ENCODE results near the gene SLC24A3. TPM values are rescaled to one million over a fixed set of nuclear protein-coding genes. Genes with fewer than 3 reads are reported as not detected.

Gene SLC24A3
- total and polyA plus RNA-seq, 2 donors from 2014 or later, result 0.86 to 5.2 TPM

DNA sequence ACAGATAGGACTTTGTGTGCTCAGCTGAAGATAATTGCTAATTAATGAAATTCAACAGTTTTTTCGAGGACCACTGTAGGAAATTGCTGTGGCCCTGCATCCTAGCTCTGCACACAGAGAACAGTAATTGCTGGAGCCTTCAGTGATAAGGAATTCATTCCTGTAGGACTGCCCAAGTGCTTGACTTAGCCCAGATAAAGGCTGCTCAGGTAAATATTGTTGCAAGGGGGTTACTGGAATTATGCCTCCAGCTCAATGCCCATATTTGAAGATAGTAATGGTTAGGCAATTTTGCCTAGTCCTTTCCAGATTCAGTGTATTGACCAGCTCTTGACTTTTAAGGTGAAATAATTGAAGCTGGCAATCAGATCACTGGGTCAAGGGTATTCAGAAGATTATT is 122.9 kb downstream of the SLC24A3 start:
- no peak for FAIRE-seq
- TF ChIP-seq, protein P1, sequence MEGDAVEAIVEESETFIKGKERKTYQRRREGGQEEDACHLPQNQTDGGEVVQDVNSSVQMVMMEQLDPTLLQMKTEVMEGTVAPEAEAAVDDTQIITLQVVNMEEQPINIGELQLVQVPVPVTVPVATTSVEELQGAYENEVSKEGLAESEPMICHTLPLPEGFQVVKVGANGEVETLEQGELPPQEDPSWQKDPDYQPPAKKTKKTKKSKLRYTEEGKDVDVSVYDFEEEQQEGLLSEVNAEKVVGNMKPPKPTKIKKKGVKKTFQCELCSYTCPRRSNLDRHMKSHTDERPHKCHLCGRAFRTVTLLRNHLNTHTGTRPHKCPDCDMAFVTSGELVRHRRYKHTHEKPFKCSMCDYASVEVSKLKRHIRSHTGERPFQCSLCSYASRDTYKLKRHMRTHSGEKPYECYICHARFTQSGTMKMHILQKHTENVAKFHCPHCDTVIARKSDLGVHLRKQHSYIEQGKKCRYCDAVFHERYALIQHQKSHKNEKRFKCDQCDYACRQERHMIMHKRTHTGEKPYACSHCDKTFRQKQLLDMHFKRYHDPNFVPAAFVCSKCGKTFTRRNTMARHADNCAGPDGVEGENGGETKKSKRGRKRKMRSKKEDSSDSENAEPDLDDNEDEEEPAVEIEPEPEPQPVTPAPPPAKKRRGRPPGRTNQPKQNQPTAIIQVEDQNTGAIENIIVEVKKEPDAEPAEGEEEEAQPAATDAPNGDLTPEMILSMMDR (IDR thresholded peaks at IDR 0.05; ENCODE audit: borderline replicate concordance, extremely low read depth, insufficient read depth), result no peak

DNA sequence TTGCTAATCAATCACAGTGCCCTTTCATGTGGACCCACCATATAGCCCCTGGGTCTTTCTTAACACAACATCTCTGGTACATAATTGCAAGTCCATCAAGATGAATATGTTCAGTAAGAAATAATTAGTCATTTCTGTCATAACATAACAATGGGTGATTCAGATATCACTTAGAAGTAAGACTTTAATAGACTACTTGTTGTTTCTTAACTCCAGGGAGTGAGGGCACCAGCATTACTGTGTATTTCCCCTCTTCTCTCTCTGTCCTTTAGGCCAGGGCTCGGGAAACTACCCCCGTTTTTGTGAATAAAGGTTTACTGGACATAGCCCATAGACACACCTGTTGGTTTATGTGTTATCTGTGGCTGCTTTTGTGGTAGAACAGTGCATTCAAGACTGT is 123.5 kb downstream of the SLC24A3 start:
- H3K4me3 ChIP-seq (ENCODE audit: low read length in 3 of 3), result no peak overlapping the region
- no peaks in the 10 kb centered on the region for H3K27me3 ChIP-seq (ENCODE audit: control insufficient read depth, insufficient read depth, low read length)
- no peak overlapping the region for H3K27ac ChIP-seq (ENCODE audit: low read depth in 2 of 2, low read length in 2 of 2)
- H3K9ac ChIP-seq (ENCODE audit: low read length in 3 of 3), result no peak overlapping the region
- no peaks in the 10 kb centered on the region for H3K4me1 ChIP-seq (ENCODE audit: control insufficient read depth in 2 of 3, insufficient read depth in 2 of 3, low read depth in 1 of 3, low read length in 3 of 3)
- DNase-seq (no peak), FAIRE-seq (no peak)
- TF ChIP-seq, protein P1 (IDR thresholded peaks at IDR 0.05; ENCODE audit: borderline replicate concordance, extremely low read depth, insufficient read depth), result no peak
- H3K9me3 ChIP-seq (ENCODE audit: control insufficient read depth in 2 of 3, insufficient read depth in 1 of 3, low read length in 3 of 3), result no peaks in the 10 kb centered on the region
- intact Hi-C loops (cut with DNase I), result no loop called here
- no peaks in the 10 kb centered on the region for H3K36me3 ChIP-seq (ENCODE audit: control insufficient read depth in 2 of 3, insufficient read depth in 3 of 3, low read length in 3 of 3)

More for the DNA sequence above, 122.9 kb downstream of the SLC24A3 start:
- no peak overlapping the region for H3K27ac ChIP-seq (ENCODE audit: low read depth in 2 of 2, low read length in 2 of 2)
- no peaks in the 10 kb centered on the region for H3K36me3 ChIP-seq (ENCODE audit: control insufficient read depth in 2 of 3, insufficient read depth in 3 of 3, low read length in 3 of 3)
- no peak overlapping the region for H3K4me3 ChIP-seq (ENCODE audit: low read length in 3 of 3)
- H3K9me3 ChIP-seq (ENCODE audit: control insufficient read depth in 2 of 3, insufficient read depth in 1 of 3, low read length in 3 of 3), result no peaks in the 10 kb centered on the region
- no peaks in the 10 kb centered on the region for H3K27me3 ChIP-seq (ENCODE audit: control insufficient read depth, insufficient read depth, low read length)
- no peak overlapping the region for H3K9ac ChIP-seq (ENCODE audit: low read length in 3 of 3)
- intact Hi-C loops (cut with DNase I), result no loop called here
- no peaks in the 10 kb centered on the region for H3K4me1 ChIP-seq (ENCODE audit: control insufficient read depth in 2 of 3, insufficient read depth in 2 of 3, low read depth in 1 of 3, low read length in 3 of 3)
- DNase-seq, result no peak

DNA sequence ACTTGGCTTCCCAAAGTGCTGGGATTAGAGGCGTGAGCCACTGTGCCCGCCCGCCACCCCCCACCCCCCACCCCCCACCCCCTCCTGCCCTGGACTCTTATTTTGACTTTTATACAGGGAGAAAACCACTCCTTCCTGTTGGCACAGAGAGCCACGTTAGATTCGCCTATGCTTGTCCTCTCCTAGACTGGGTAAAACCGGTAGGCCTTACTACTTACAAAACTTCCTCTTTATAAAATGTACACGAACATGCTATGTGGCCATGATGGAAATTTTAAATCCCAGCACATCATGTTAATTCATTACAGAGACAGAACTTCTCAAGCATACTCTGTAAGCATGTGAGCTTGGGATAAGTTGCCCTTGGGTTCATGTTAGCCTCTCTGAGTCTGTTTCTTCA is 124.2 kb downstream of the SLC24A3 start:
- H3K9me3 ChIP-seq (ENCODE audit: control insufficient read depth in 2 of 3, insufficient read depth in 1 of 3, low read length in 3 of 3), result no peaks in the 10 kb centered on the region
- intact Hi-C loops (cut with DNase I), result no loop called here
- H3K27me3 ChIP-seq (ENCODE audit: control insufficient read depth, insufficient read depth, low read length), result no peaks in the 10 kb centered on the region
- FAIRE-seq (no peak), DNase-seq (no peak)
- TF ChIP-seq, protein P1 (IDR thresholded peaks at IDR 0.05; ENCODE audit: borderline replicate concordance, extremely low read depth, insufficient read depth), result no peak
- H3K4me3 ChIP-seq (ENCODE audit: low read length in 3 of 3), result no peak overlapping the region
- no peaks in the 10 kb centered on the region for H3K36me3 ChIP-seq (ENCODE audit: control insufficient read depth in 2 of 3, insufficient read depth in 3 of 3, low read length in 3 of 3)
- H3K27ac ChIP-seq (ENCODE audit: low read depth in 2 of 2, low read length in 2 of 2), result no peak overlapping the region
- no peak overlapping the region for H3K9ac ChIP-seq (ENCODE audit: low read length in 3 of 3)
- no peaks in the 10 kb centered on the region for H3K4me1 ChIP-seq (ENCODE audit: control insufficient read depth in 2 of 3, insufficient read depth in 2 of 3, low read depth in 1 of 3, low read length in 3 of 3)

DNA sequence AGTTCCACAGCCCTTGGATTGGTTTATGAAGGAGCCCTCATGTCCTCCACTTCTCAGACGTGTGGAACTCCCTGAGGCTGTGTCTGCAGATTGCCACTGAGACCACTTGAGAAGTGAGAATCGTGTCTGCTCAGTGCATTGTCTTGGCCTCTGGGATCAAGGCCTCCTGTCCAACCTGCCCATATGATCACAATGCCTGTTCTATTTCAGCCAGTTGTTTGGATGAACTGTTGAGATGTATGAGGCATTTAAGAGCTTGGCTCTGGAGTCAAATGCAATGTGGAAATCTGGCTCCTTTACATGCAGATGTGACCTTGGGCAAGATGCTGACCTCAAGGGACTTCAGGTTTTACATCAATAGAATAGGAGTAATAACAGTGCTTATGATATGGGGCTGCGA is 125.9 kb downstream of the SLC24A3 start:
- no peaks in the 10 kb centered on the region for H3K9me3 ChIP-seq (ENCODE audit: control insufficient read depth in 2 of 3, insufficient read depth in 1 of 3, low read length in 3 of 3)
- no peak for FAIRE-seq

More for the DNA sequence above, 125.9 kb downstream of the SLC24A3 start:
- no peak overlapping the region for H3K27ac ChIP-seq (ENCODE audit: low read depth in 2 of 2, low read length in 2 of 2)
- DNase-seq, result no peak
- H3K4me1 ChIP-seq (ENCODE audit: control insufficient read depth in 2 of 3, insufficient read depth in 2 of 3, low read depth in 1 of 3, low read length in 3 of 3), result no peaks in the 10 kb centered on the region
- no peak overlapping the region for H3K4me3 ChIP-seq (ENCODE audit: low read length in 3 of 3)
- H3K27me3 ChIP-seq (ENCODE audit: control insufficient read depth, insufficient read depth, low read length), result no peaks in the 10 kb centered on the region
- intact Hi-C loops (cut with DNase I), result no loop called here
- no peak overlapping the region for H3K9ac ChIP-seq (ENCODE audit: low read length in 3 of 3)
- no peaks in the 10 kb centered on the region for H3K36me3 ChIP-seq (ENCODE audit: control insufficient read depth in 2 of 3, insufficient read depth in 3 of 3, low read length in 3 of 3)
- TF ChIP-seq, protein P1 (IDR thresholded peaks at IDR 0.05; ENCODE audit: borderline replicate concordance, extremely low read depth, insufficient read depth), result no peak

Data from kidney (tissue), 14 donors.